AG09309 (cell line): Measurements from ENCODE around the gene CMIP.

Source experiments
- DNase-seq: peaks from one replicate; pipeline ENCODE4 v3.0.0-alpha.2; 2010; ENCODE audit warnings: low read depth
- H3K4me3 ChIP-seq: 2 replicates; pipeline ENCODE4 v1.5.1; 2011; ENCODE audit warnings: mild to moderate bottlenecking, low read depth, low read length, moderate library complexity; ENCODE audit not compliant: control insufficient read depth
- TF ChIP-seq, protein P1 (sequence below): IDR thresholded peaks from 2 replicates; pipeline ENCODE4 v1.5.1; 2011; ENCODE audit warnings: mild to moderate bottlenecking, low read depth, low read length, inconsistent platforms; ENCODE audit not compliant: insufficient read depth, control insufficient read depth; ENCODE audit errors: missing control alignments

The CMIP gene

DNA sequence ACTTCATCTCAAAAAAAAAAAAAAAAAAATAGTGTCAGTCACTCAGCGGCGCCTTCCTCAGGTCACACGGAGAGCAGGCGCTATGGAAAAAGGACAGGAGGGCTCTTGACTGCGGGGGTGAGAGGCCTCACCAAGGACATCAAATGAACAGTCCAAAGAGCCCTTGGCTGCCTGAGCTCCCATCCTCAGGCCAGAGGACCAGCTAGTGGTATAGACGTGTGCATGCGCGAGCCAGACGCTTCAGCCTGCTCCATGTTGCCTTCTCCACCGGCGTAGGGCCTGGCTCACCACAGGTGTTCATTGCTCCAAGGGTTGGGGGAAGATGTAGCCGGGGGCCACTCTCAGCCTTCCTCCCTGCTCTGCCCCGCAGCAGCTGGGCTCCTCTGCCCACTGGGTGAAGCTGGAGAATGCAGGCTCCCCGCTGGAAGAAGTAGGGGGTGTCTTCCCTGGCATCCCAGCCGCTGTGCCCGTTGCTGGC lies 268.7 kb downstream of the CMIP start:
- DNase-seq, result no peak
- TF ChIP-seq, protein P1, sequence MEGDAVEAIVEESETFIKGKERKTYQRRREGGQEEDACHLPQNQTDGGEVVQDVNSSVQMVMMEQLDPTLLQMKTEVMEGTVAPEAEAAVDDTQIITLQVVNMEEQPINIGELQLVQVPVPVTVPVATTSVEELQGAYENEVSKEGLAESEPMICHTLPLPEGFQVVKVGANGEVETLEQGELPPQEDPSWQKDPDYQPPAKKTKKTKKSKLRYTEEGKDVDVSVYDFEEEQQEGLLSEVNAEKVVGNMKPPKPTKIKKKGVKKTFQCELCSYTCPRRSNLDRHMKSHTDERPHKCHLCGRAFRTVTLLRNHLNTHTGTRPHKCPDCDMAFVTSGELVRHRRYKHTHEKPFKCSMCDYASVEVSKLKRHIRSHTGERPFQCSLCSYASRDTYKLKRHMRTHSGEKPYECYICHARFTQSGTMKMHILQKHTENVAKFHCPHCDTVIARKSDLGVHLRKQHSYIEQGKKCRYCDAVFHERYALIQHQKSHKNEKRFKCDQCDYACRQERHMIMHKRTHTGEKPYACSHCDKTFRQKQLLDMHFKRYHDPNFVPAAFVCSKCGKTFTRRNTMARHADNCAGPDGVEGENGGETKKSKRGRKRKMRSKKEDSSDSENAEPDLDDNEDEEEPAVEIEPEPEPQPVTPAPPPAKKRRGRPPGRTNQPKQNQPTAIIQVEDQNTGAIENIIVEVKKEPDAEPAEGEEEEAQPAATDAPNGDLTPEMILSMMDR, result no peak
- H3K4me3 ChIP-seq, result no peak overlapping the region

DNA sequence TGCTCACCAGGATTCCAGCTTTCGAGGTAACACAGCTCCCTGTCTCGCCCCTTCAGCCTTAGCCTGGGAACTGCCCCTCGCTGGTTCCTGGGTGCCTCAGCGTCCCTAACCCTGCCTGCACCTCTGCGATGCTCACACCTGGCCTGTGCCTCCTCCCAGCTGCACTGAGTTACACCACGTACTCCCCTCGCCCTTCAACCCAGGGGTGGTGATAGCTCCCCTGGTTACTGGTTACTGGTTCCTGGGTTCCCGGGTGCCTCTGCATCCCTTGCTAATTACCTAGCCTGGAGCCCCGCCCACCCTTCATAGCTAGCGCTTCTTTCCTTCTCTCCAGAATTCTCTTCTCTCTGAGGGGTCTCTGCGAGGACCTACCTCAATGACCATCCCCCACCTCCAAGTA lies 269.2 kb downstream of the CMIP start:
- TF ChIP-seq, protein P1, result no peak
- no peak overlapping the region for H3K4me3 ChIP-seq
- DNase-seq, result no peak

GRCh38 chr16:81714583-81714982 lies 270.0 kb downstream of the CMIP start:
- no peak for DNase-seq
- no peak overlapping the region for H3K4me3 ChIP-seq
- TF ChIP-seq, protein P1, result no peak

- no peak for DNase-seq
- no peak overlapping the region for H3K4me3 ChIP-seq
- TF ChIP-seq, protein P1, result no peak
Observed at GRCh38 chr16:81715358-81716196, 271.0 kb downstream of the CMIP start.

DNA sequence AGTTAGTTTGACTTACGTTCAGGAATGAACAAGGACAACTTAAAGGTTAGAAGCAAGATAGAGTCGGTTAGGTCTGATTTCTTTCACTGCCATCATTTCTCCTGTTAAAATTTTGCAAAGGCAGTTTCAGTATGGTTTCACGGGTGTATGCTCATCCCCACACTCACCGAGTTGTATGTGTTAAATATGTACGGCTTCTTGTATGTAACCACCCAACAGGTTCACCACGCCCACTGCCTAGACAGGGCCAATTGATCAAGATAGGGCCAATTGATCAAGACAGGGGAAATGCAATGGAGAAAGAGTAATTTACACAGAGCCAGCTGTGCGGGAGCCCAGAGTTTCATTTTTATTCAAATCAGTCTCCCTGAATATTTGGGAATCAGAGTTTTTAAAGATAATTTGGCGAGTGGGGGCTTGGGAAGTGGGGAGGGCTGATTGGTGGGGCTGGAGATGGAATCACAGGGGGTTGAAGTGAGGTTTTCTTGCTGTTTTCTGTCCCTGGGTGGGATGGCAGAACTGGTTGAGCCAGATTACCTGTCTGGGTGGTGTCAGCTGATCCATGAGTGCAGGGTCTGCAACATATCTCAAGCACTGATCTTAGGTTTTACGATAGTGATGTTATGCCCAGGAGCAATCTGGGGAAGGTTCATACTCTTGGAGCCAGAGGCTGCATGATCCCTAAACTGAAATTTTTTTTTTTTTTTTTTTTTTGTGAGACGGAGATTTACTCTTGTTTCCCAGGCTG lies 272.0 kb downstream of the CMIP start:
- TF ChIP-seq, protein P1, result no peak
- no peak for DNase-seq
- H3K4me3 ChIP-seq, result no peak overlapping the region

DNA sequence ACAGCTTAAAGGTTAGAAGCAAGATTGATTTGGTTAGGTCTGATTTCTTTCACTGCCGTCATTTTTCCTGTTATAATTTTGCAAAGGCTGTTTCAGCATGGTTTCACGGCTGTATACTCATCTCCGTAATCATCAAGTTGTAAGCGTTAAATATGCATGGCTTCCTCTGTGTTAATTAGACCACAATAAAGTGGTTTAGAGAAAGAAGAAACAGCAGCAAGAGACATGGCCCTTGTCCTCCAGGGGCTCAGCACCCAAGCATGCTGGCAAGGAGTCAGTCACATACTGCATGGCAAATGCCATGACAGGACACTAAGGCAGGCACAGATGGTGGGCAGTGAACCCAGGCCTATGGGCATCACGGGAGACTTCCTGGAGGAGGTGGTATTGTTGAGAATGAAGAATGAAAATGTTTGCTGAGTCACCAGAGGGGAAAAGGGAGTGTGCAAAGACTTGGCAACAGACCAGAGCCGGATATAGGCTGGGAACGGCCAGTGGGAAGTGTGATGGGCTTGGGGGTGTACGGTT lies 273.1 kb downstream of the CMIP start:
- TF ChIP-seq, protein P1, result no peak
- no peak overlapping the region for H3K4me3 ChIP-seq
- no peak for DNase-seq
